Stimulated activated naive B cell treated with anti-CD40 and anti-IgM and Interleukin-4, amounts not matched to agents 10 μg/mL and 1 μg/mL and 100 μg/mL, for 72 hours (primary cell): ENCODE results near the gene RNF130.
"Not testable (repeated sequence)": the region's sequence is repeated elsewhere in the genome, so short reads cannot be mapped to it uniquely, and the experiment has no call there.

ENCODE experiments used
- ATAC-seq, 2 donors: fragments of 150-1000 bp; cut with Tn5 transposase; replicated peaks; 2 replicates each; pipeline ENCODE4 v1.10.0; 2021; ENCODE audit warnings: moderate library complexity in 1 of 2
- DNase-seq: peaks from one replicate; pipeline ENCODE4 v3.0.0; 2021
- H3K27ac Mint-ChIP-seq: one replicate; pipeline ENCODE4 v1.8.0; 2022; ENCODE audit warnings: mild to moderate bottlenecking, mixed read lengths
- H3K27me3 Mint-ChIP-seq, 2 donors: one replicate each; pipeline ENCODE4 v1.8.0; 2022; ENCODE audit warnings: mixed read lengths in 2 of 2
- H3K36me3 Mint-ChIP-seq, 2 donors: one replicate each; pipeline ENCODE4 v1.8.0; 2022; ENCODE audit warnings: mixed read lengths in 2 of 2, mild to moderate bottlenecking in 1 of 2
- H3K4me1 Mint-ChIP-seq, 2 donors: one replicate each; pipeline ENCODE4 v1.8.0; 2022; ENCODE audit warnings: mixed read lengths in 2 of 2, mild to moderate bottlenecking in 1 of 2
- H3K4me3 Mint-ChIP-seq, 2 donors: one replicate each; pipeline ENCODE4 v1.8.0; 2022; ENCODE audit warnings: mild to moderate bottlenecking in 2 of 2, mixed read lengths in 2 of 2, moderate library complexity in 1 of 2
- H3K9me3 Mint-ChIP-seq, 2 donors: one replicate each; pipeline ENCODE4 v1.8.0; 2022; ENCODE audit warnings: mixed read lengths in 2 of 2, mild to moderate bottlenecking in 1 of 2

Gene RNF130

GRCh38 chr5:179960204-179960831 is 111.2 kb downstream of the RNF130 start:
- ATAC-seq (no peak), DNase-seq (no peak)
- H3K4me1 Mint-ChIP-seq: peaks cover 0 to 6% of the 10 kb centered on the region in 2 donors
- H3K27ac Mint-ChIP-seq: no peak overlapping the region
- H3K4me3 Mint-ChIP-seq: no peak overlapping the region
- peaks cover 32 to 40% of the 10 kb centered on the region in 2 donors for H3K36me3 Mint-ChIP-seq
- no peaks in the 10 kb centered on the region for H3K9me3 Mint-ChIP-seq
- H3K27me3 Mint-ChIP-seq: no peaks in the 10 kb centered on the region

GRCh38 chr5:179959641-179960040 is 111.9 kb downstream of the RNF130 start:
- Mint-ChIP-seq H3K27ac (no peak overlapping the region), H3K4me1 (peaks cover 0 to 2% of the 10 kb centered on the region in 2 donors), H3K36me3 (peaks cover 32 to 37% of the 10 kb centered on the region in 2 donors), H3K27me3 (no peaks in the 10 kb centered on the region), H3K9me3 (no peaks in the 10 kb centered on the region), H3K4me3 (no peak overlapping the region)
- ATAC-seq: no peak
- DNase-seq: no peak

- not testable (repeated sequence) for H3K27ac Mint-ChIP-seq, H3K27me3 Mint-ChIP-seq, ATAC-seq, H3K4me1 Mint-ChIP-seq, H3K4me3 Mint-ChIP-seq, DNase-seq, H3K9me3 Mint-ChIP-seq
- peaks cover 35 to 40% of the 10 kb centered on the region in 2 donors for H3K36me3 Mint-ChIP-seq
Measured at GRCh38 chr5:179959118-179959517, 112.4 kb downstream of the RNF130 start.

- peaks cover 22 to 44% of the 10 kb centered on the region in 2 donors for H3K36me3 Mint-ChIP-seq
- H3K4me1 Mint-ChIP-seq: no peaks in the 10 kb centered on the region
- no peaks in the 10 kb centered on the region for H3K27me3 Mint-ChIP-seq
- H3K9me3 Mint-ChIP-seq: no peaks in the 10 kb centered on the region
- DNase-seq (no peak), ATAC-seq (no peak)
- H3K4me3 Mint-ChIP-seq: no peak overlapping the region
- no peak overlapping the region for H3K27ac Mint-ChIP-seq
Measured at GRCh38 chr5:179955630-179956029, 115.9 kb downstream of the RNF130 start.

- ATAC-seq: no peak
- Mint-ChIP-seq H3K27ac (no peak overlapping the region), H3K36me3 (peaks cover 23 to 46% of the 10 kb centered on the region in 2 donors), H3K27me3 (no peaks in the 10 kb centered on the region), H3K4me3 (no peak overlapping the region), H3K4me1 (no peaks in the 10 kb centered on the region), H3K9me3 (no peaks in the 10 kb centered on the region)
- no peak for DNase-seq
Measured at GRCh38 chr5:179955062-179955461, 116.5 kb downstream of the RNF130 start.

- no peaks in the 10 kb centered on the region for H3K9me3 Mint-ChIP-seq
- no peak overlapping the region for H3K27ac Mint-ChIP-seq
- no peak overlapping the region for H3K4me3 Mint-ChIP-seq
- H3K4me1 Mint-ChIP-seq: no peaks in the 10 kb centered on the region
- ATAC-seq (no peak), DNase-seq (no peak)
- H3K27me3 Mint-ChIP-seq: no peaks in the 10 kb centered on the region
- H3K36me3 Mint-ChIP-seq: peaks cover 23 to 46% of the 10 kb centered on the region in 2 donors
Measured at GRCh38 chr5:179954434-179954833, 117.1 kb downstream of the RNF130 start.

- Mint-ChIP-seq H3K9me3 (no peaks in the 10 kb centered on the region), H3K36me3 (peaks cover 21 to 43% of the 10 kb centered on the region in 2 donors), H3K4me1 (no peaks in the 10 kb centered on the region), H3K27ac (no peak overlapping the region), H3K4me3 (no peak overlapping the region), H3K27me3 (no peaks in the 10 kb centered on the region)
- ATAC-seq (no peak), DNase-seq (no peak)
Measured at GRCh38 chr5:179953987-179954386, 117.6 kb downstream of the RNF130 start.

GRCh38 chr5:179936976-179937681 is 134.4 kb downstream of the RNF130 start:
- H3K27me3 Mint-ChIP-seq: no peaks in the 10 kb centered on the region
- no peak for ATAC-seq
- H3K4me3 Mint-ChIP-seq: no peak overlapping the region
- no peaks in the 10 kb centered on the region for H3K9me3 Mint-ChIP-seq
- DNase-seq: no peak
- peaks cover 2 to 3% of the 10 kb centered on the region in 2 donors for H3K36me3 Mint-ChIP-seq
- H3K27ac Mint-ChIP-seq: no peak overlapping the region
- no peaks in the 10 kb centered on the region for H3K4me1 Mint-ChIP-seq

GRCh38 chr5:179930788-179931473 is 140.6 kb downstream of the RNF130 start:
- no peak overlapping the region for H3K27ac Mint-ChIP-seq
- no peaks in the 10 kb centered on the region for H3K27me3 Mint-ChIP-seq
- H3K4me3 Mint-ChIP-seq: no peak overlapping the region
- DNase-seq: no peak
- H3K36me3 Mint-ChIP-seq: no peaks in the 10 kb centered on the region
- no peaks in the 10 kb centered on the region for H3K4me1 Mint-ChIP-seq
- no peak for ATAC-seq
- no peaks in the 10 kb centered on the region for H3K9me3 Mint-ChIP-seq

- H3K4me1 Mint-ChIP-seq: peaks cover 2 to 7% of the 10 kb centered on the region in 2 donors
- H3K36me3 Mint-ChIP-seq: peaks cover 0 to 1% of the 10 kb centered on the region in 2 donors
- H3K27ac Mint-ChIP-seq: no peak overlapping the region
- no peak for ATAC-seq
- peaks cover 0 to 2% of the 10 kb centered on the region in 2 donors for H3K9me3 Mint-ChIP-seq
- DNase-seq: no peak
- H3K4me3 Mint-ChIP-seq: no peak overlapping the region
- H3K27me3 Mint-ChIP-seq: no peaks in the 10 kb centered on the region
Measured at GRCh38 chr5:179927824-179928223, 143.7 kb downstream of the RNF130 start.

GRCh38 chr5:179926657-179927056 is 144.9 kb downstream of the RNF130 start:
- peaks cover 2 to 7% of the 10 kb centered on the region in 2 donors for H3K4me1 Mint-ChIP-seq
- no peak overlapping the region for H3K27ac Mint-ChIP-seq
- H3K27me3 Mint-ChIP-seq: no peaks in the 10 kb centered on the region
- DNase-seq (no peak), ATAC-seq (no peak)
- H3K4me3 Mint-ChIP-seq: no peak overlapping the region
- H3K9me3 Mint-ChIP-seq: peaks cover 0 to 2% of the 10 kb centered on the region in 2 donors
- peaks cover 0 to 1% of the 10 kb centered on the region in 2 donors for H3K36me3 Mint-ChIP-seq

- peaks cover 0 to 2% of the 10 kb centered on the region in 2 donors for H3K9me3 Mint-ChIP-seq
- ATAC-seq (peak; percentile 87 to 95), DNase-seq (peak; percentile 24)
- H3K36me3 Mint-ChIP-seq: peaks cover 0 to 1% of the 10 kb centered on the region in 2 donors
- no peak overlapping the region for H3K4me3 Mint-ChIP-seq
- peaks cover 2 to 7% of the 10 kb centered on the region in 2 donors for H3K4me1 Mint-ChIP-seq
- no peaks in the 10 kb centered on the region for H3K27me3 Mint-ChIP-seq
- H3K27ac Mint-ChIP-seq: peak overlapping the region; percentile 53
Measured at GRCh38 chr5:179923436-179923835, 148.1 kb downstream of the RNF130 start.

GRCh38 chr5:179920175-179920574 is 151.4 kb downstream of the RNF130 start:
- Mint-ChIP-seq H3K27ac (no peak overlapping the region), H3K27me3 (peaks cover 7% of the 10 kb centered on the region in 2 donors), H3K36me3 (peaks cover 0 to 1% of the 10 kb centered on the region in 2 donors), H3K9me3 (peaks cover 0 to 2% of the 10 kb centered on the region in 2 donors), H3K4me3 (no peak overlapping the region), H3K4me1 (peaks cover 2 to 12% of the 10 kb centered on the region in 2 donors)
- ATAC-seq (no peak), DNase-seq (no peak)

GRCh38 chr5:179919487-179920060 is 152.0 kb downstream of the RNF130 start:
- Mint-ChIP-seq H3K36me3 (peaks cover 0 to 1% of the 10 kb centered on the region in 2 donors), H3K4me1 (peaks cover 2 to 12% of the 10 kb centered on the region in 2 donors), H3K4me3 (no peak overlapping the region), H3K9me3 (peaks cover 0 to 2% of the 10 kb centered on the region in 2 donors), H3K27me3 (peaks cover 7% of the 10 kb centered on the region in 2 donors), H3K27ac (peak overlapping the region; percentile 27)
- ATAC-seq (no peak), DNase-seq (no peak)
